HL-60 (cell line): ENCODE results near the gene RNF180.

ENCODE experiments used
- CTCF ChIP-seq: IDR thresholded peaks from one replicate; pipeline ENCODE4 v1.5.1; 2011; ENCODE audit warnings: low read length, control low read depth, inconsistent platforms; ENCODE audit not compliant: insufficient read depth
- POLR2AphosphoS5 ChIP-seq: IDR thresholded peaks from 2 replicates; pipeline ENCODE4 v1.6.1; 2012; ENCODE audit warnings: low read depth
- REST ChIP-seq: IDR thresholded peaks from 2 replicates; pipeline ENCODE4 v1.6.1; 2012; ENCODE audit warnings: low read depth; ENCODE audit not compliant: insufficient replicate concordance

- TF ChIP-seq CTCF (no peak), REST (no peak), POLR2AphosphoS5 (no peak)
These were observed 39.4 kb upstream of the RNF180 start for GRCh38 chr5:64126202-64126741.
